Endothelial cell of umbilical vein (primary cell): ENCODE measurements around the gene PLXNA3.

Source experiments
- CTCF ChIP-seq, 2 donors: IDR thresholded peaks; 1 replicate in 1 of 2; 2 replicates in 1 of 2; pipeline ENCODE4 v1.5.1; 2011; ENCODE audit warnings: low read length in 2 of 2, mild to moderate bottlenecking in 2 of 2, moderate library complexity in 2 of 2, control low read depth in 1 of 2, inconsistent platforms in 1 of 2, low read depth in 1 of 2; ENCODE audit not compliant: insufficient read depth in 1 of 2; ENCODE audit errors: extremely low read depth in 1 of 2
- EZH2 ChIP-seq: IDR thresholded peaks from 2 replicates; pipeline ENCODE4 v1.6.1; 2012; ENCODE audit warnings: borderline replicate concordance, low read depth, mild to moderate bottlenecking, moderate library complexity, low read length, inconsistent platforms; ENCODE audit not compliant: severe bottlenecking
- MAX ChIP-seq: IDR thresholded peaks from 2 replicates; pipeline ENCODE4 v1.6.1; 2011; ENCODE audit not compliant: insufficient read depth, insufficient read length
- POLR2A ChIP-seq: IDR thresholded peaks from 2 replicates; pipeline ENCODE4 v1.6.1; 2012; ENCODE audit warnings: low read depth, mild to moderate bottlenecking, control low read depth, low read length
- POLR2AphosphoS5 ChIP-seq: IDR thresholded peaks from 2 replicates; pipeline ENCODE4 v1.6.1; 2012; ENCODE audit warnings: low read depth, mild to moderate bottlenecking, control low read depth, low read length, moderate library complexity; ENCODE audit not compliant: insufficient read depth

GRCh38 chrX:154440623-154441357, 17.3 kb upstream of the PLXNA3 start:
- TF ChIP-seq POLR2AphosphoS5 = no peak
- TF ChIP-seq CTCF (IDR thresholded peaks at IDR 0.05; ENCODE audit: extremely low read depth in 1 of 2, insufficient read depth in 1 of 2, low read depth in 1 of 2, low read length in 2 of 2) = no peak
- TF ChIP-seq EZH2 = no peak
- no peak for TF ChIP-seq POLR2A
- no peak for TF ChIP-seq MAX
